ENCODE measurements around the gene METTL9. TPM values are rescaled to one million over a fixed set of nuclear protein-coding genes. Genes with fewer than 3 reads are reported as not detected.

METTL9 gene
- total and polyA plus RNA-seq, 9 of the 15 experiments (the other 6 are each of a cell fraction or from before 2014, with no cell fraction given), result 12.2 to 107 (median 79.1) TPM

- BruUV-seq (replicated peaks), result no TSS peak
- H3K9me1 ChIP-seq (ENCODE audit: control insufficient read depth, insufficient read depth, low read length), result no peaks in the 10 kb centered on the region
- no peaks in the 10 kb centered on the region for H4K20me1 ChIP-seq (replicated peaks; ENCODE audit: control insufficient read depth, insufficient read depth, low read length)
- no peak overlapping the region for H2AFZ ChIP-seq (ENCODE audit: low read depth, low read length)
- H3K4me2 ChIP-seq (ENCODE audit: insufficient read depth, low read length), result no peak overlapping the region
- POLR2A ChIA-PET, result no interaction called here
- no peaks in the 10 kb centered on the region for H3K27me3 ChIP-seq (ENCODE audit: control insufficient read depth in 2 of 2, insufficient read depth in 2 of 2, low read length in 2 of 2)
- H3K27ac ChIP-seq (ENCODE audit: extremely low read depth, low read depth, low read length), result no peak overlapping the region
- ATAC-seq (no peak), DNase-seq (ENCODE audit: extremely low read depth in 1 of 4, low spot score in 3 of 4) (no peak), FAIRE-seq (no peak)
- H3K9me3 ChIP-seq (replicated peaks; ENCODE audit: control insufficient read depth, insufficient read depth, low read depth, low read length), result no peaks in the 10 kb centered on the region
- intact Hi-C loops (cut with micrococcal nuclease), result no loop called here
- CTCF ChIA-PET (ENCODE audit: low intra/inter-chr PET ratio), result no interaction called here
- peaks cover 17% of the 10 kb centered on the region; the same call in 2 of the 3 replicates for H3K36me3 ChIP-seq (ENCODE audit: control insufficient read depth, insufficient read depth, low read length)
- no peak overlapping the region for H3K4me3 ChIP-seq
- WGBS (ENCODE audit: insufficient coverage, low coverage, missing lambda C conversion rate), result 75% methylated on average over 1 of the region's 1 CpG
- TF ChIP-seq ZBED1 (IDR thresholded peaks at IDR 0.05) (no peak), SMAD4 (CRISPR knock-in tag; conservative IDR thresholded peaks at IDR 0.05) (no peak), TEAD4 (IDR thresholded peaks at IDR 0.05; ENCODE audit: low read length) (no peak), TEAD4 (CRISPR knock-in tag; IDR thresholded peaks at IDR 0.05; ENCODE audit: borderline replicate concordance) (no peak), WHSC1 (IDR thresholded peaks at IDR 0.05; ENCODE audit: low read length) (no peak), ZZZ3 (IDR thresholded peaks at IDR 0.05) (no peak), EHMT2 (IDR thresholded peaks at IDR 0.05) (no peak), ZNF77 (CRISPR knock-in tag; IDR thresholded peaks at IDR 0.05) (no peak), ZNF717 (CRISPR knock-in tag; IDR thresholded peaks at IDR 0.05) (no peak), ESRRB (CRISPR knock-in tag; IDR thresholded peaks at IDR 0.05; ENCODE audit: borderline replicate concordance) (no peak), ZNF431 (CRISPR knock-in tag; IDR thresholded peaks at IDR 0.05) (no peak), ZNF408 (CRISPR knock-in tag; IDR thresholded peaks at IDR 0.05; ENCODE audit: low read depth) (no peak)
- TF ChIP-seq, protein P1, sequence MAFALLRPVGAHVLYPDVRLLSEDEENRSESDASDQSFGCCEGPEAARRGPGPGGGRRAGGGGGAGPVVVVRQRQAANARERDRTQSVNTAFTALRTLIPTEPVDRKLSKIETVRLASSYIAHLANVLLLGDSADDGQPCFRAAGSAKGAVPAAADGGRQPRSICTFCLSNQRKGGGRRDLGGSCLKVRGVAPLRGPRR (CRISPR knock-in tag; IDR thresholded peaks at IDR 0.05), result no peak
- in situ Hi-C loops (cut with MboI), result no loop called here
- H3K79me2 ChIP-seq (ENCODE audit: control insufficient read depth, insufficient read depth, low read length), result no peaks in the 10 kb centered on the region
- no peaks in the 10 kb centered on the region for H3K4me1 ChIP-seq (replicated peaks in 1 of 2; ENCODE audit: control insufficient read depth in 2 of 2, insufficient read depth in 2 of 2, low read length in 2 of 2)
- H3K9ac ChIP-seq (ENCODE audit: insufficient read depth in 1 of 2, low read depth in 2 of 2, low read length in 2 of 2), result no peak overlapping the region
Observed at GRCh38 chr16:21654466-21654865, 55.1 kb downstream of the METTL9 start.

All from K562 (cell line).